Endothelial cell of umbilical vein (primary cell): ENCODE data around the gene RFC3. TPM values are rescaled to one million over a fixed set of nuclear protein-coding genes. Genes with fewer than 3 reads are reported as not detected.

ENCODE experiments used
- BruUV-seq: library from RNA; stranded (reverse); fragments of 400-500 nt; replicated peaks from 2 replicates; lab custom pipeline; 2021; lab: Mats Ljungman, UMichigan
- CTCF ChIA-PET: fragments of 300-600, 350-600 bp; sonication (Branson Sonifier 250); formaldehyde crosslinking; loops from one replicate; lab custom pipeline; 2021; ENCODE audit warnings: antibody characterized with exemption, inconsistent platforms; lab: Charles Lee
- POLR2A ChIA-PET: fragments of 300-600, 350-600 bp; sonication (Branson Sonifier 250); formaldehyde crosslinking; loops from one replicate; lab custom pipeline; 2021; ENCODE audit warnings: antibody characterized with exemption, inconsistent platforms; lab: Charles Lee
- DNase-seq: peaks from one replicate; pipeline ENCODE4 v3.0.0-alpha.2; 2011; ENCODE audit warnings: low read depth, low spot score
- FAIRE-seq: peaks from 2 replicates; lab custom pipeline; 2011; peaks lifted over from hg19 to GRCh38; lab: Jason Lieb, UNC
- H2AFZ ChIP-seq: 2 replicates; pipeline ENCODE4 v1.6.0; 2012; ENCODE audit warnings: low read depth, low read length, control low read depth, inconsistent platforms
- H3K27ac ChIP-seq: 2 replicates; pipeline ENCODE4 v1.5.1; 2011; ENCODE audit warnings: low read depth, mild to moderate bottlenecking, control low read depth, low read length, moderate library complexity; ENCODE audit not compliant: insufficient read depth
- H3K27me3 ChIP-seq, 2 experiments: 2 replicates each; pipeline versions ENCODE4 v1.6.0 to v1.6.1; 2011; ENCODE audit warnings: low read length in 2 of 2, mixed read lengths in 1 of 2; ENCODE audit not compliant: control insufficient read depth in 2 of 2, insufficient read depth in 2 of 2
- H3K36me3 ChIP-seq, 2 experiments: 2 replicates in 1 of 2; 3 replicates in 1 of 2; pipeline ENCODE4 v1.5.1; 2011; ENCODE audit warnings: low read length in 2 of 2, mild to moderate bottlenecking in 1 of 2, moderate library complexity in 1 of 2; ENCODE audit not compliant: control insufficient read depth in 2 of 2, insufficient read depth in 2 of 2; ENCODE audit errors: extremely low read depth in 1 of 2
- H3K4me1 ChIP-seq: 3 replicates; pipeline ENCODE4 v1.5.1; 2011; ENCODE audit warnings: mild to moderate bottlenecking, low read length; ENCODE audit not compliant: control insufficient read depth, insufficient read depth; ENCODE audit errors: extremely low read depth
- H3K4me2 ChIP-seq: 2 replicates; pipeline ENCODE4 v1.6.1; 2011; ENCODE audit warnings: low read length, control low read depth, mixed read lengths; ENCODE audit not compliant: insufficient read depth
- H3K4me3 ChIP-seq, 3 experiments: fragments of 200-600 bp in 1 of 3; sonication (generic), shearing (Covaris generic) in 1 of 3; replicated peaks in 1 of 3; 2 replicates each; pipeline ENCODE4 v1.5.1; 2011 to 2016; ENCODE audit warnings: control low read depth in 3 of 3, low read length in 3 of 3, mild to moderate bottlenecking in 2 of 3, inconsistent platforms in 1 of 3, low read depth in 1 of 3, moderate library complexity in 1 of 3; ENCODE audit not compliant: insufficient read depth in 1 of 3
- H3K79me2 ChIP-seq: 2 replicates; pipeline ENCODE4 v1.6.0; 2012; ENCODE audit warnings: low read length, inconsistent platforms; ENCODE audit not compliant: control insufficient read depth, insufficient read depth
- H3K9ac ChIP-seq: replicated peaks from 2 replicates; pipeline ENCODE3; 2011; ENCODE audit warnings: low read length, control low read depth; ENCODE audit not compliant: insufficient read depth; ENCODE audit errors: extremely low read depth
- H3K9me1 ChIP-seq: replicated peaks from 3 replicates; pipeline ENCODE4 v1.6.0; 2011; ENCODE audit warnings: mild to moderate bottlenecking, low read length; ENCODE audit not compliant: control insufficient read depth, insufficient read depth; ENCODE audit errors: extremely low read depth
- H3K9me3 ChIP-seq: replicated peaks from 2 replicates; pipeline ENCODE4 v1.5.1; 2012; ENCODE audit warnings: low read length, inconsistent platforms; ENCODE audit not compliant: control insufficient read depth, insufficient read depth
- H4K20me1 ChIP-seq: replicated peaks from 2 replicates; pipeline ENCODE3; 2011; ENCODE audit warnings: mild to moderate bottlenecking, low read length; ENCODE audit not compliant: control insufficient read depth, insufficient read depth; ENCODE audit errors: extremely low read depth
- CTCF ChIP-seq, 2 donors: IDR thresholded peaks; 1 replicate in 1 of 2; 2 replicates in 1 of 2; pipeline ENCODE4 v1.5.1; 2011; ENCODE audit warnings: low read length in 2 of 2, mild to moderate bottlenecking in 2 of 2, moderate library complexity in 2 of 2, control low read depth in 1 of 2, inconsistent platforms in 1 of 2, low read depth in 1 of 2; ENCODE audit not compliant: insufficient read depth in 1 of 2; ENCODE audit errors: extremely low read depth in 1 of 2
- FOS ChIP-seq: IDR thresholded peaks from 2 replicates; pipeline ENCODE4 v1.6.1; 2011; ENCODE audit warnings: mild to moderate bottlenecking, low read length, moderate library complexity, borderline replicate concordance; ENCODE audit not compliant: insufficient read depth
- GATA2 ChIP-seq: IDR thresholded peaks from 2 replicates; pipeline ENCODE4 v1.7.0; 2011; ENCODE audit warnings: low read depth, mild to moderate bottlenecking, moderate library complexity, mixed read lengths, low read length; ENCODE audit not compliant: insufficient read length, insufficient read depth
- JUN ChIP-seq: IDR thresholded peaks from 2 replicates; pipeline ENCODE4 v1.6.1; 2011; ENCODE audit warnings: borderline replicate concordance, low read depth; ENCODE audit not compliant: insufficient read length, insufficient read depth
- MYC ChIP-seq: IDR thresholded peaks from one replicate; pipeline ENCODE4 v1.6.1; 2011; ENCODE audit warnings: mild to moderate bottlenecking, low read depth, low read length
- POLR2A ChIP-seq: IDR thresholded peaks from 2 replicates; pipeline ENCODE4 v1.6.1; 2012; ENCODE audit warnings: low read depth, mild to moderate bottlenecking, control low read depth, low read length
- dilution Hi-C: fragments of 300-500 bp; cut with MboI; formaldehyde crosslinking; loops from one replicate; pipeline ENCODE4 v1.15.0; 2019; ENCODE audit warnings: low sequenced_read_pairs; ENCODE audit not compliant: extremely low pct_ligation_motif_present
- intact Hi-C: fragments of 100-400 bp; cut with micrococcal nuclease; formaldehyde crosslinking; loops from one replicate; pipeline ENCODE4 v1.10.0; 2022
- polyA plus RNA-seq, 4 experiments: library from polyadenylated mRNA; depleted of rRNA in 3 of 4; stranded (reverse) in 3 of 4; unstranded in 1 of 4; fragments of >200 nt; gene quantifications; 2 replicates each; pipeline versions ENCODE4 v1.2.1 to v1.2.3, GENCODE V29; 2011 to 2012; ENCODE audit warnings: missing spikeins in 1 of 4
- total RNA-seq: library from RNA; stranded (reverse); gene quantifications from 2 replicates; pipeline ENCODE4 v1.2.3, GENCODE V29; 2021

RFC3 gene
- total and polyA plus RNA-seq, 2 donors (not counting 3 experiments of a cell fraction or from before 2014, with no cell fraction given) = 7.3 to 17.9 TPM

DNA sequence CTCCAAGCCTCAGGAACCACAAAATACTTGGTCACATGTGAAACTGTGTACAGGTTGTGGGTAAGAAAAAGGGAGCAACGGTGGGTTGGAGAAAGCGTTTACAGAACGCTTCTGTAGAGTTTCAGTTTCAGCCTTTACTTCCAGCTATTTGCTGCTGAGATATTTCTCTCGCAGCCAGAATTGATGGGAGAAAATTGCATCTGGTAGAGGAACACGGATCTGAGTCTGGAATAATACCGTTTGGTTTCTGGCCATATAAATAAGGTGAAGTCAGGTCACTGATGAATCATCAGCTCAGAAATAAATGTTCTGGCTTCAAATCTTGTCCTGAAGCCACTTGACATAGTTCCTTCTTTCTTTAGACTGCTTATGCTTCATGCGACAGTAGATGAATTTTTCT lies 20.3 kb upstream of the RFC3 start:
- no peak overlapping the region for H3K4me3 ChIP-seq
- no peak overlapping the region for H2AFZ ChIP-seq

More for the DNA sequence above, 20.3 kb upstream of the RFC3 start:
- no peaks in the 10 kb centered on the region for H3K79me2 ChIP-seq
- dilution Hi-C loops = no loop called here
- intact Hi-C loops = no loop called here
- no peak overlapping the region for H3K9ac ChIP-seq
- FAIRE-seq = no peak
- H3K4me2 ChIP-seq = no peak overlapping the region
- H3K36me3 ChIP-seq = no peaks in the 10 kb centered on the region
- no peaks in the 10 kb centered on the region for H3K9me1 ChIP-seq
- no peak for DNase-seq
- H3K27me3 ChIP-seq = peaks cover 0 to 4% of the 10 kb centered on the region in 2 experiments
- no peaks in the 10 kb centered on the region for H3K4me1 ChIP-seq
- no peak overlapping the region for H3K27ac ChIP-seq
- no peaks in the 10 kb centered on the region for H3K9me3 ChIP-seq
- TF ChIP-seq GATA2 = no peak
- no peak for TF ChIP-seq CTCF (IDR thresholded peaks at IDR 0.05; ENCODE audit: extremely low read depth in 1 of 2, insufficient read depth in 1 of 2, low read depth in 1 of 2, low read length in 2 of 2)
- no peak for TF ChIP-seq MYC
- TF ChIP-seq POLR2A = no peak
- no peak for TF ChIP-seq FOS
- TF ChIP-seq JUN = no peak
- ChIA-PET POLR2A (no interaction called here), CTCF (interaction anchor here (3.6 to 5.4 kb wide), 2 partner anchors 12 to 1367 kb away, joined by 31 to 60 read pairs; no protein-coding TSS in a partner anchor)
- no peaks in the 10 kb centered on the region for H4K20me1 ChIP-seq
- no TSS peak for BruUV-seq
